Smooth muscle cell (in vitro differentiated cells): ENCODE measurements around the gene HSD17B3. TPM values are rescaled to one million over a fixed set of nuclear protein-coding genes. Genes with fewer than 3 reads are reported as not detected.

Experiments
- DNase-seq: peaks from one replicate; lab custom pipeline; 2025; ENCODE audit not compliant: unreplicated experiment; lab: John Stamatoyannopoulos, UW
- H2AFZ ChIP-seq: fragments of 200-600 bp; sonication (generic); 2 replicates; pipeline ENCODE4 v1.6.0; 2016; ENCODE audit warnings: antibody characterized with exemption, low read depth, mild to moderate bottlenecking
- H3F3A ChIP-seq: fragments of 200-600 bp; sonication (generic); 2 replicates; pipeline ENCODE4 v1.6.0; 2017; ENCODE audit warnings: antibody characterized with exemption, low read depth
- H3K27ac ChIP-seq: fragments of 200-600 bp; sonication (generic); 2 replicates; pipeline ENCODE4 v1.5.1; 2016; ENCODE audit warnings: low read depth, mild to moderate bottlenecking
- H3K27me3 ChIP-seq: fragments of 200-600 bp; sonication (generic); 2 replicates; pipeline ENCODE4 v1.6.1; 2016; ENCODE audit warnings: low read depth, mild to moderate bottlenecking
- H3K36me3 ChIP-seq: fragments of 200-600 bp; sonication (generic); 2 replicates; pipeline ENCODE4 v1.5.1; 2016; ENCODE audit warnings: low read depth
- H3K4me1 ChIP-seq: fragments of 200-600 bp; sonication (generic); 2 replicates; pipeline ENCODE4 v1.5.1; 2016; ENCODE audit warnings: low read depth
- H3K4me2 ChIP-seq: fragments of 200-600 bp; sonication (generic); 2 replicates; pipeline ENCODE4 v1.6.0; 2016; ENCODE audit warnings: mild to moderate bottlenecking
- H3K4me3 ChIP-seq: fragments of 200-600 bp; sonication (generic); 2 replicates; pipeline ENCODE4 v1.5.1; 2016; ENCODE audit warnings: mild to moderate bottlenecking
- H3K79me2 ChIP-seq: fragments of 200-600 bp; sonication (generic); 2 replicates; pipeline ENCODE4 v1.6.0; 2016; ENCODE audit warnings: low read depth, mild to moderate bottlenecking
- H3K9ac ChIP-seq: fragments of 200-600 bp; sonication (generic); 2 replicates; pipeline ENCODE4 v1.6.0; 2016; ENCODE audit warnings: low read depth
- H3K9me3 ChIP-seq: fragments of 200-600 bp; sonication (generic); replicated peaks from 2 replicates; pipeline ENCODE4 v1.5.1; 2016; ENCODE audit warnings: low read depth
- H4K20me1 ChIP-seq: fragments of 200-600 bp; sonication (generic); 2 replicates; pipeline ENCODE4 v1.6.0; 2016; ENCODE audit warnings: low read depth
- WGBS: methylation state at CpG from one replicate; pipeline ENCODE4 v1.1.7; 2016; ENCODE audit warnings: low lambda C conversion rate; 5-methylcytosine and 5-hydroxymethylcytosine counted together
- polyA plus RNA-seq: library from polyadenylated mRNA; unstranded; fragments of >200 nt; fragmentation: Nextera tagmentation; extraction: Ambion mirVana; gene quantifications from 2 replicates; pipeline ENCODE4 v1.2.1, GENCODE V29; 2016
- total RNA-seq: library from RNA; depleted of rRNA; stranded (reverse); fragments of >200 nt; gene quantifications from 2 replicates; pipeline ENCODE4 v1.2.3, GENCODE V29; 2014
- TF ChIP-seq, protein P1 (sequence below): fragments of 200-600 bp; sonication (generic); IDR thresholded peaks from 2 replicates; pipeline ENCODE4 v1.5.1; 2017; ENCODE audit warnings: borderline replicate concordance, mild to moderate bottlenecking, antibody characterized with exemption; ENCODE audit not compliant: insufficient read depth, poor library complexity, severe bottlenecking

Gene HSD17B3
- total and polyA plus RNA-seq, 2 experiments from 2014 or later, result 0.31 to 0.40 TPM

DNA sequence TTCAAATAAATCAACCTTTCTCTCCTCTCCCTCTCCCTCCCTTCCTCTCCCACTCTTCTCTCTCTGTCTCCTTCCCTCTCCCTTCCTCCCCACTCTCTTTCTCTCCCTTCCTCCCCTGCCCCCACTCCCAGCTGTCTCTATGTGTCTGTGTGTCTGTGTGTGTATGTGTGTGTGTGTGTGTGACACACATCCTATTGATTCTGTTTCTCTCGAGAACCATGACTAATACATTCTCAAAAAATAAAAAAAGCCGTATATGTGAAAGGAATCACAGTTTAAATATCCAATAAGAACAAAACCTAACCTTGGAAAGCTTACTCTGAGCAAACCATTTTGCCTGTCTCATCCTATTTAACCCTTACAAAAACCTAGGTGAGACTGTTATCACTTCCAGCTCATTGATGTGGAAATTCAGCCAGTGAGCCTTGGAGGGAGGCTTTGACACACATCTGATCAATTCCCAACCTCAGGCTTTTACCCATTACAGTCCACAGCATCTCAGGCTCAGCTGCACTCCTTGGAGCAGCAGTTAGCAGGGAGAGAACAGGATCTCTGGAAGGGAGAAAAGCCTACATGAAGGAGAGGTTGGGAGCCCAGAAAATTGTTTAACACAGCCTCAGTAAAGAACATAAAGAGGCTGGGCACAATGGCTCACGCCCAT is 8.3 kb downstream of the HSD17B3 start:
- no peak overlapping the region for H3K4me2 ChIP-seq
- no peak overlapping the region for H2AFZ ChIP-seq
- no peaks in the 10 kb centered on the region for H3K4me1 ChIP-seq
- TF ChIP-seq, protein P1, sequence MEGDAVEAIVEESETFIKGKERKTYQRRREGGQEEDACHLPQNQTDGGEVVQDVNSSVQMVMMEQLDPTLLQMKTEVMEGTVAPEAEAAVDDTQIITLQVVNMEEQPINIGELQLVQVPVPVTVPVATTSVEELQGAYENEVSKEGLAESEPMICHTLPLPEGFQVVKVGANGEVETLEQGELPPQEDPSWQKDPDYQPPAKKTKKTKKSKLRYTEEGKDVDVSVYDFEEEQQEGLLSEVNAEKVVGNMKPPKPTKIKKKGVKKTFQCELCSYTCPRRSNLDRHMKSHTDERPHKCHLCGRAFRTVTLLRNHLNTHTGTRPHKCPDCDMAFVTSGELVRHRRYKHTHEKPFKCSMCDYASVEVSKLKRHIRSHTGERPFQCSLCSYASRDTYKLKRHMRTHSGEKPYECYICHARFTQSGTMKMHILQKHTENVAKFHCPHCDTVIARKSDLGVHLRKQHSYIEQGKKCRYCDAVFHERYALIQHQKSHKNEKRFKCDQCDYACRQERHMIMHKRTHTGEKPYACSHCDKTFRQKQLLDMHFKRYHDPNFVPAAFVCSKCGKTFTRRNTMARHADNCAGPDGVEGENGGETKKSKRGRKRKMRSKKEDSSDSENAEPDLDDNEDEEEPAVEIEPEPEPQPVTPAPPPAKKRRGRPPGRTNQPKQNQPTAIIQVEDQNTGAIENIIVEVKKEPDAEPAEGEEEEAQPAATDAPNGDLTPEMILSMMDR, result no peak
- no peaks in the 10 kb centered on the region for H3K27me3 ChIP-seq
- H3K36me3 ChIP-seq, result no peaks in the 10 kb centered on the region
- no peaks in the 10 kb centered on the region for H3K79me2 ChIP-seq
- no peaks in the 10 kb centered on the region for H4K20me1 ChIP-seq
- 51% methylated on average over 3 of the region's 3 CpGs for WGBS
- H3K27ac ChIP-seq, result no peak overlapping the region
- no peaks in the 10 kb centered on the region for H3F3A ChIP-seq
- no peaks in the 10 kb centered on the region for H3K9me3 ChIP-seq
- no peak overlapping the region for H3K4me3 ChIP-seq
- H3K9ac ChIP-seq, result no peak overlapping the region
- no peak for DNase-seq

DNA sequence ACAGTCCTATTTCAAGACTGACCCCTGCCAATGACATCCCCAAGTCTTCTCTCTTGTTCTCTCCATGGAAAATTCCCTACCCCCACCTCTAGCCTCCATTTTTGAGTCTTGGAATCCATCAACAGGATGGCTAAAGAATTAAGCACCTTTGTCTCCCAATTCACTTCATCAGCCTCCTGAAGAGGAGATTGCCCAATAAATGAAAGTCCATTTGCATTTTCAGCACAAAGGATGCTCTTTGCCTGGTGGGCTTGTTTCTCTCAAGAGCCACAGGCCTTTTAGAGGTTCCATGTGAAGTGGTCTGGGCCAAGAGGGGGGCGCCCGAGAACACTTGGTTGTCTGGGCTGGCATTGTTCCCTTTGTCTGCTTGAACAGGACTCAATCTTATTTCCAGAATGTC is 12.6 kb downstream of the HSD17B3 start:
- WGBS, result 96% methylated on average over 2 of the region's 2 CpGs
- H3K4me1 ChIP-seq, result no peaks in the 10 kb centered on the region
- H3K4me3 ChIP-seq, result no peak overlapping the region
- H4K20me1 ChIP-seq, result no peaks in the 10 kb centered on the region
- no peaks in the 10 kb centered on the region for H3K36me3 ChIP-seq
- no peak for DNase-seq
- H3K27me3 ChIP-seq, result no peaks in the 10 kb centered on the region
- H3F3A ChIP-seq, result no peaks in the 10 kb centered on the region
- TF ChIP-seq, protein P1, result no peak
- H3K9ac ChIP-seq, result no peak overlapping the region
- H3K79me2 ChIP-seq, result no peaks in the 10 kb centered on the region
- H2AFZ ChIP-seq, result no peak overlapping the region
- H3K9me3 ChIP-seq, result no peaks in the 10 kb centered on the region
- no peak overlapping the region for H3K27ac ChIP-seq
- H3K4me2 ChIP-seq, result no peak overlapping the region

DNA sequence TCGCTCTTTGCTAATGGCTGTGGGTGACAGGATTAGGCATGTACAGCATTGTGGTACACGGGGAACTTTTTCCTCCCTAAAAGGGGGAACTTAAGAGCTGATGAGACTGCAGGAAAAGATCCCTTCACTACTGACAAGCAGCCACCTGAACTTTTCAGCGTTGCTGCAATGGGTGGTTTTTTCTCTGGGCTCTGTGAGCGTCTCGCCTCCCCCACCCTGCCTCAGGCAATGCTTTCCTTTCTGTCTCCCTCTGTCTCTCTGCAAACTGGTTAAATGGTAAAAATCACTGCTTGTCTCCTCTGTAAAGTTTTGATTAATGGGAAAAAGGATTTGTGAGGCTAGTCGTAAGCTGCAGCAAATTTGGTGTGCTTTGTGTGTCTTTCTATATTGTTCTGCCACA is 20.3 kb downstream of the HSD17B3 start:
- TF ChIP-seq, protein P1, result no peak
- Histone ChIP-seq H3K9ac (no peak overlapping the region), H3K36me3 (no peaks in the 10 kb centered on the region), H3K4me1 (no peaks in the 10 kb centered on the region), H3K4me3 (no peak overlapping the region), H3K27me3 (no peaks in the 10 kb centered on the region), H4K20me1 (no peaks in the 10 kb centered on the region), H3K9me3 (no peaks in the 10 kb centered on the region), H3K27ac (no peak overlapping the region), H3F3A (no peaks in the 10 kb centered on the region), H2AFZ (no peak overlapping the region), H3K4me2 (no peak overlapping the region), H3K79me2 (no peaks in the 10 kb centered on the region)
- DNase-seq, result no peak
- WGBS, result 73% methylated on average over 6 of the region's 6 CpGs

DNA sequence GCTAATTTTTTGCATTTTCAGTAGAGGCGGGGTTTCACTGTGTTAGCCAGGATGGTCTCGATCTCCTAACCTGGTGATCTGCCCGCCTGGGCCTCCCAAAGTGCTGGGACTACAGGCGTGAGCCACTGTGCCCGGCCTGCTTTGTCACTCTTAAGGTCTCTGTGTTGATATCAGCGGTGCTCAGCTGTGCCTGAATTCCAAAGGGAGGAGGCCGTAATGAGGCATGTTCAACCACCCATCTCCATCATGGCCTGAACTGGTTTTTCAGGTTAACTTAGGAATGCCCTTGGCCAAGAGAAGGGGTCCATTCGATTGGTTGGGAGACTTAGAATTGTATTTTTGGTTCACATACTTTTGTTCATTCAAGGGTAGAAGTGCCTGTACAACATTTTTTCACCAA is 22.0 kb downstream of the HSD17B3 start:
- Histone ChIP-seq H3K27me3 (no peaks in the 10 kb centered on the region), H3K4me1 (no peaks in the 10 kb centered on the region), H3K27ac (peak overlapping the region; percentile 36), H3K79me2 (no peaks in the 10 kb centered on the region), H3F3A (no peaks in the 10 kb centered on the region), H4K20me1 (no peaks in the 10 kb centered on the region), H3K36me3 (no peaks in the 10 kb centered on the region), H3K4me3 (no peak overlapping the region), H3K9me3 (no peaks in the 10 kb centered on the region), H2AFZ (no peak overlapping the region), H3K9ac (no peak overlapping the region), H3K4me2 (no peak overlapping the region)
- TF ChIP-seq, protein P1, result no peak
- 77% methylated on average over 8 of the region's 8 CpGs for WGBS
- no peak for DNase-seq
